ENCODE measurements around the gene ALG9.

Gene ALG9

GRCh38 chr11:111736621-111737443, 134.5 kb downstream of the ALG9 start:
- TF ChIP-seq, protein P1, sequence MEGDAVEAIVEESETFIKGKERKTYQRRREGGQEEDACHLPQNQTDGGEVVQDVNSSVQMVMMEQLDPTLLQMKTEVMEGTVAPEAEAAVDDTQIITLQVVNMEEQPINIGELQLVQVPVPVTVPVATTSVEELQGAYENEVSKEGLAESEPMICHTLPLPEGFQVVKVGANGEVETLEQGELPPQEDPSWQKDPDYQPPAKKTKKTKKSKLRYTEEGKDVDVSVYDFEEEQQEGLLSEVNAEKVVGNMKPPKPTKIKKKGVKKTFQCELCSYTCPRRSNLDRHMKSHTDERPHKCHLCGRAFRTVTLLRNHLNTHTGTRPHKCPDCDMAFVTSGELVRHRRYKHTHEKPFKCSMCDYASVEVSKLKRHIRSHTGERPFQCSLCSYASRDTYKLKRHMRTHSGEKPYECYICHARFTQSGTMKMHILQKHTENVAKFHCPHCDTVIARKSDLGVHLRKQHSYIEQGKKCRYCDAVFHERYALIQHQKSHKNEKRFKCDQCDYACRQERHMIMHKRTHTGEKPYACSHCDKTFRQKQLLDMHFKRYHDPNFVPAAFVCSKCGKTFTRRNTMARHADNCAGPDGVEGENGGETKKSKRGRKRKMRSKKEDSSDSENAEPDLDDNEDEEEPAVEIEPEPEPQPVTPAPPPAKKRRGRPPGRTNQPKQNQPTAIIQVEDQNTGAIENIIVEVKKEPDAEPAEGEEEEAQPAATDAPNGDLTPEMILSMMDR (IDR thresholded peaks at IDR 0.05; ENCODE audit: borderline replicate concordance, control extremely low read depth, extremely low read depth, insufficient read depth, missing control alignments), result no peak
- in situ Hi-C loops (cut with MboI; ENCODE audit: low sequenced_read_pairs, unreplicated experiment), result no loop called here

More at GRCh38 chr11:111736621-111737443, 134.5 kb downstream of the ALG9 start:
- DNase-seq (ENCODE audit: low spot score), result no peak

Data from GM13976 (cell line).